C4-2B (cell line): ENCODE data around the gene ADD1.

Source experiments
- CTCF ChIP-seq: fragments of 450-650 bp; conservative IDR thresholded peaks from 2 replicates; pipeline ENCODE4 v1.5.1; 2017; ENCODE audit warnings: mild to moderate bottlenecking
- ZFX ChIP-seq: fragments of 450-650 bp; IDR thresholded peaks from 2 replicates; pipeline ENCODE4 v1.6.1; 2017

GRCh38 chr4:2823671-2824328 is 19.8 kb upstream of the ADD1 start:
- no peak for TF ChIP-seq CTCF
- TF ChIP-seq ZFX: no peak
